ENCODE results near the gene NOTCH1.

Gene NOTCH1

GRCh38 chr9:136509549-136509948 lies 36.3 kb downstream of the NOTCH1 start:
- Histone ChIP-seq H3K9ac (ENCODE audit: low read length) (no peak overlapping the region), H3K4ac (ENCODE audit: low read depth, low read length) (no peak overlapping the region), H3K4me3 (ENCODE audit: low read length) (no peak overlapping the region), H3K18ac (ENCODE audit: low read length) (no peak overlapping the region), H2BK120ac (ENCODE audit: low read depth, low read length) (no peak overlapping the region), H3K4me2 (ENCODE audit: low read length) (no peak overlapping the region), H3K79me1 (ENCODE audit: low read length) (no peaks in the 10 kb centered on the region), H3K36me3 (ENCODE audit: control insufficient read depth, insufficient read depth, low read length) (peaks cover 10% of the 10 kb centered on the region), H3K4me1 (ENCODE audit: control insufficient read depth, low read depth, low read length) (no peaks in the 10 kb centered on the region), H3K79me2 (ENCODE audit: control insufficient read depth, insufficient read depth, low read length) (no peaks in the 10 kb centered on the region), H2AK5ac (ENCODE audit: low read length) (no peak overlapping the region), H4K8ac (ENCODE audit: low read depth, low read length) (no peak overlapping the region), H4K5ac (ENCODE audit: low read length) (no peak overlapping the region), H2BK15ac (replicated peaks; ENCODE audit: low read depth) (no peak overlapping the region), H3K56ac (ENCODE audit: low read length) (no peak overlapping the region), H3K27ac (ENCODE audit: low read depth, low read length) (no peak overlapping the region), H2BK5ac (ENCODE audit: low read length) (no peak overlapping the region), H3K23ac (ENCODE audit: low read length) (no peak overlapping the region), H3K27me3 (ENCODE audit: insufficient read depth, low read length, poor library complexity) (no peaks in the 10 kb centered on the region)
- no CpG with 5 or more reads among the region's 27 CpGs for WGBS (ENCODE audit: extremely low coverage, insufficient coverage, low lambda C conversion rate)
- no peak for DNase-seq

- H3K27me3 ChIP-seq (ENCODE audit: insufficient read depth, low read length, poor library complexity): no peaks in the 10 kb centered on the region
- H3K36me3 ChIP-seq (ENCODE audit: control insufficient read depth, insufficient read depth, low read length): peaks cover 10% of the 10 kb centered on the region
- H2BK120ac ChIP-seq (ENCODE audit: low read depth, low read length): no peak overlapping the region
- WGBS (ENCODE audit: extremely low coverage, insufficient coverage, low lambda C conversion rate): no CpG with 5 or more reads among the region's 37 CpGs
- H3K23ac ChIP-seq (ENCODE audit: low read length): no peak overlapping the region
- H3K9ac ChIP-seq (ENCODE audit: low read length): no peak overlapping the region
- no peaks in the 10 kb centered on the region for H3K79me1 ChIP-seq (ENCODE audit: low read length)
- H3K4me2 ChIP-seq (ENCODE audit: low read length): no peak overlapping the region
- no peak overlapping the region for H3K27ac ChIP-seq (ENCODE audit: low read depth, low read length)
- no peak overlapping the region for H2BK5ac ChIP-seq (ENCODE audit: low read length)
- H2AK5ac ChIP-seq (ENCODE audit: low read length): no peak overlapping the region
- H3K56ac ChIP-seq (ENCODE audit: low read length): no peak overlapping the region
- H3K79me2 ChIP-seq (ENCODE audit: control insufficient read depth, insufficient read depth, low read length): no peaks in the 10 kb centered on the region
- DNase-seq: no peak
- no peak overlapping the region for H4K5ac ChIP-seq (ENCODE audit: low read length)
- H2BK15ac ChIP-seq (replicated peaks; ENCODE audit: low read depth): no peak overlapping the region
- no peak overlapping the region for H3K18ac ChIP-seq (ENCODE audit: low read length)
- no peak overlapping the region for H3K4ac ChIP-seq (ENCODE audit: low read depth, low read length)
- no peak overlapping the region for H3K4me3 ChIP-seq (ENCODE audit: low read length)
- H4K8ac ChIP-seq (ENCODE audit: low read depth, low read length): no peak overlapping the region
- no peaks in the 10 kb centered on the region for H3K4me1 ChIP-seq (ENCODE audit: control insufficient read depth, low read depth, low read length)
Observed at GRCh38 chr9:136508729-136509500, 36.9 kb downstream of the NOTCH1 start.

- Histone ChIP-seq H3K23ac (ENCODE audit: low read length) (no peak overlapping the region), H3K36me3 (ENCODE audit: control insufficient read depth, insufficient read depth, low read length) (peaks cover 10% of the 10 kb centered on the region), H3K56ac (ENCODE audit: low read length) (no peak overlapping the region), H3K4me3 (ENCODE audit: low read length) (no peak overlapping the region), H4K5ac (ENCODE audit: low read length) (no peak overlapping the region), H4K8ac (ENCODE audit: low read depth, low read length) (no peak overlapping the region), H3K79me2 (ENCODE audit: control insufficient read depth, insufficient read depth, low read length) (no peaks in the 10 kb centered on the region), H3K27me3 (ENCODE audit: insufficient read depth, low read length, poor library complexity) (no peaks in the 10 kb centered on the region), H2AK5ac (ENCODE audit: low read length) (no peak overlapping the region), H3K79me1 (ENCODE audit: low read length) (no peaks in the 10 kb centered on the region), H2BK120ac (ENCODE audit: low read depth, low read length) (no peak overlapping the region), H2BK5ac (ENCODE audit: low read length) (no peak overlapping the region), H3K4ac (ENCODE audit: low read depth, low read length) (no peak overlapping the region), H3K27ac (ENCODE audit: low read depth, low read length) (no peak overlapping the region), H3K4me1 (ENCODE audit: control insufficient read depth, low read depth, low read length) (no peaks in the 10 kb centered on the region), H2BK15ac (replicated peaks; ENCODE audit: low read depth) (no peak overlapping the region), H3K4me2 (ENCODE audit: low read length) (no peak overlapping the region), H3K18ac (ENCODE audit: low read length) (no peak overlapping the region), H3K9ac (ENCODE audit: low read length) (no peak overlapping the region)
- no CpG with 5 or more reads among the region's 23 CpGs for WGBS (ENCODE audit: extremely low coverage, insufficient coverage, low lambda C conversion rate)
- no peak for DNase-seq
Observed at GRCh38 chr9:136507992-136508375, 37.9 kb downstream of the NOTCH1 start.

- Histone ChIP-seq H3K27me3 (ENCODE audit: insufficient read depth, low read length, poor library complexity) (no peaks in the 10 kb centered on the region), H4K8ac (ENCODE audit: low read depth, low read length) (no peak overlapping the region), H2AK5ac (ENCODE audit: low read length) (no peak overlapping the region), H3K9ac (ENCODE audit: low read length) (no peak overlapping the region), H4K5ac (ENCODE audit: low read length) (no peak overlapping the region), H3K79me2 (ENCODE audit: control insufficient read depth, insufficient read depth, low read length) (no peaks in the 10 kb centered on the region), H2BK15ac (replicated peaks; ENCODE audit: low read depth) (no peak overlapping the region), H3K4me1 (ENCODE audit: control insufficient read depth, low read depth, low read length) (no peaks in the 10 kb centered on the region), H2BK5ac (ENCODE audit: low read length) (no peak overlapping the region), H3K23ac (ENCODE audit: low read length) (no peak overlapping the region), H3K56ac (ENCODE audit: low read length) (no peak overlapping the region), H3K4ac (ENCODE audit: low read depth, low read length) (no peak overlapping the region), H3K4me3 (ENCODE audit: low read length) (no peak overlapping the region), H3K36me3 (ENCODE audit: control insufficient read depth, insufficient read depth, low read length) (peaks cover 10% of the 10 kb centered on the region), H3K27ac (ENCODE audit: low read depth, low read length) (no peak overlapping the region), H2BK120ac (ENCODE audit: low read depth, low read length) (no peak overlapping the region), H3K18ac (ENCODE audit: low read length) (no peak overlapping the region), H3K4me2 (ENCODE audit: low read length) (no peak overlapping the region), H3K79me1 (ENCODE audit: low read length) (no peaks in the 10 kb centered on the region)
- no peak for DNase-seq
- WGBS (ENCODE audit: extremely low coverage, insufficient coverage, low lambda C conversion rate): no CpG with 5 or more reads among the region's 28 CpGs
Observed at GRCh38 chr9:136507221-136507991, 38.4 kb downstream of the NOTCH1 start.

- Histone ChIP-seq H3K56ac (ENCODE audit: low read length) (no peak overlapping the region), H3K27me3 (ENCODE audit: insufficient read depth, low read length, poor library complexity) (no peaks in the 10 kb centered on the region), H2BK15ac (replicated peaks; ENCODE audit: low read depth) (no peak overlapping the region), H2AK5ac (ENCODE audit: low read length) (no peak overlapping the region), H3K4me3 (ENCODE audit: low read length) (no peak overlapping the region), H3K79me2 (ENCODE audit: control insufficient read depth, insufficient read depth, low read length) (no peaks in the 10 kb centered on the region), H4K5ac (ENCODE audit: low read length) (no peak overlapping the region), H3K27ac (ENCODE audit: low read depth, low read length) (no peak overlapping the region), H3K18ac (ENCODE audit: low read length) (no peak overlapping the region), H3K23ac (ENCODE audit: low read length) (no peak overlapping the region), H3K4ac (ENCODE audit: low read depth, low read length) (no peak overlapping the region), H2BK5ac (ENCODE audit: low read length) (no peak overlapping the region), H2BK120ac (ENCODE audit: low read depth, low read length) (no peak overlapping the region), H3K4me2 (ENCODE audit: low read length) (no peak overlapping the region), H3K36me3 (ENCODE audit: control insufficient read depth, insufficient read depth, low read length) (peaks cover 10% of the 10 kb centered on the region), H3K79me1 (ENCODE audit: low read length) (no peaks in the 10 kb centered on the region), H4K8ac (ENCODE audit: low read depth, low read length) (no peak overlapping the region), H3K9ac (ENCODE audit: low read length) (no peak overlapping the region), H3K4me1 (ENCODE audit: control insufficient read depth, low read depth, low read length) (no peaks in the 10 kb centered on the region)
- no peak for DNase-seq
- WGBS (ENCODE audit: extremely low coverage, insufficient coverage, low lambda C conversion rate): no CpG with 5 or more reads among the region's 30 CpGs
Observed at GRCh38 chr9:136506425-136506824, 39.4 kb downstream of the NOTCH1 start.

All from mesendoderm (in vitro differentiated cells).